Activated CD8-positive, alpha-beta memory T cell treated with anti-CD3 and anti-CD28 coated beads for 36 hours (primary cell): ENCODE measurements around the gene SC5D. TPM values are rescaled to one million over a fixed set of nuclear protein-coding genes. Genes with fewer than 3 reads are reported as not detected.

Experiments used
- CTCF ChIA-PET: fragments of 350-600 bp; sonication (Branson Sonifier 250); formaldehyde crosslinking; loops from one replicate; lab custom pipeline; 2021; ENCODE audit warnings: antibody characterized with exemption; lab: Charles Lee
- POLR2A ChIA-PET: fragments of 350-600 bp; sonication (Branson Sonifier 250); formaldehyde crosslinking; loops from one replicate; lab custom pipeline; 2021; ENCODE audit warnings: antibody characterized with exemption; lab: Charles Lee
- total RNA-seq, 2 experiments: library from RNA; stranded (reverse); gene quantifications; one replicate each; pipeline ENCODE4 v1.2.3, GENCODE V29; 2021

SC5D gene
- total RNA-seq, 2 experiments from 2014 or later, result 20.1 to 22.6 TPM

GRCh38 chr11:121348220-121348875, 55.8 kb downstream of the SC5D start:
- POLR2A ChIA-PET, result no interaction called here
- CTCF ChIA-PET, result no interaction called here

- ChIA-PET POLR2A (no interaction called here), CTCF (no interaction called here)
These were observed 57.2 kb downstream of the SC5D start for GRCh38 chr11:121349790-121350189.

- ChIA-PET CTCF (no interaction called here), POLR2A (no interaction called here)
These were observed 57.9 kb downstream of the SC5D start for GRCh38 chr11:121350314-121351082.

- CTCF ChIA-PET, result no interaction called here
- POLR2A ChIA-PET, result no interaction called here
These were observed 58.6 kb downstream of the SC5D start for GRCh38 chr11:121351083-121351630.

- ChIA-PET CTCF (no interaction called here), POLR2A (no interaction called here)
These were observed 59.8 kb downstream of the SC5D start for GRCh38 chr11:121352251-121352891.

- ChIA-PET POLR2A (no interaction called here), CTCF (interaction anchor here (0.9 kb wide), 1 partner anchor 10 kb away, joined by 3 read pairs; no protein-coding TSS in a partner anchor)
These were observed 61.6 kb downstream of the SC5D start for GRCh38 chr11:121354192-121354591.

- CTCF ChIA-PET, result no interaction called here
These were observed 63.8 kb downstream of the SC5D start for GRCh38 chr11:121356357-121356756.

More at GRCh38 chr11:121356357-121356756, 63.8 kb downstream of the SC5D start:
- POLR2A ChIA-PET, result no interaction called here

Other genes starting within 250 kb of the SC5D start
- under 1 TPM; 0.19 to 0.36 TPM for gene TECTA, start 191.5 kb upstream of the SC5D start, total RNA-seq
- gene SORL1, start 159.5 kb downstream of the SC5D start, total RNA-seq, result 10 to 100 TPM; 21.8 to 22.0 TPM